ENCODE data around the gene ATG4B. TPM values are rescaled to one million over a fixed set of nuclear protein-coding genes. Genes with fewer than 3 reads are reported as not detected.

ATG4B gene
- total and polyA plus RNA-seq, 2 of the 4 experiments (the other 2 are of a cell fraction), result 113 to 146 TPM

- no peak overlapping the region for H2BK20ac ChIP-seq (ENCODE audit: low read depth, low read length)
- H3K4me1 ChIP-seq (ENCODE audit: control insufficient read depth, insufficient read depth, low read length), result peaks cover 13% of the 10 kb centered on the region
- H3K9ac ChIP-seq (ENCODE audit: low read depth, low read length), result no peak overlapping the region
- dilution Hi-C loops (cut with HindIII; ENCODE audit: low sequenced_read_pairs, unreplicated experiment), result no loop called here
- CTCF ChIA-PET, result interaction anchor here (0.7 kb wide), 1 partner anchor 106 kb away, joined by 3 read pairs; no protein-coding TSS in a partner anchor
- H2BK5ac ChIP-seq (ENCODE audit: low read depth, low read length, poor library complexity, severe bottlenecking), result no peak overlapping the region
- no peak overlapping the region for H2BK15ac ChIP-seq (ENCODE audit: low read depth, low read length)
- H2AK5ac ChIP-seq (ENCODE audit: low read depth, low read length), result no peak overlapping the region
- H4K5ac ChIP-seq (ENCODE audit: low read depth, low read length), result no peak overlapping the region
- H3K79me1 ChIP-seq (ENCODE audit: low read depth in 1 of 2, low read length in 2 of 2), result peaks cover 42 to 84% of the 10 kb centered on the region in 2 experiments
- no peak overlapping the region for H2BK120ac ChIP-seq (ENCODE audit: low read depth, low read length)
- peaks cover 35% of the 10 kb centered on the region for H4K20me1 ChIP-seq (ENCODE audit: insufficient read depth, low read length)
- peaks cover 17% of the 10 kb centered on the region for H3K9me1 ChIP-seq (ENCODE audit: insufficient read depth, low read length)
- H3K4me3 ChIP-seq (ENCODE audit: insufficient read depth, low read depth, low read length), result no peak overlapping the region
- in situ Hi-C loops (cut with MboI; ENCODE audit: low sequenced_read_pairs), result no loop called here
- H2AK9ac ChIP-seq (replicated peaks; ENCODE audit: low read depth, low read length, poor library complexity), result no peak overlapping the region
- H3K9me3 ChIP-seq (ENCODE audit: control insufficient read depth, insufficient read depth, low read length), result no peaks in the 10 kb centered on the region
- H3K27me3 ChIP-seq (ENCODE audit: control insufficient read depth, insufficient read depth, low read length), result no peaks in the 10 kb centered on the region
- H3K23ac ChIP-seq (ENCODE audit: low read depth, low read length), result no peak overlapping the region; the same call in 1 of the 2 replicates
- no peak overlapping the region for H3K14ac ChIP-seq (replicated peaks; ENCODE audit: low read depth, low read length)
- H3K4me2 ChIP-seq (ENCODE audit: low read depth, low read length), result no peak overlapping the region
- no peak overlapping the region for H3K18ac ChIP-seq (ENCODE audit: low read depth, low read length)
- H2AFZ ChIP-seq (replicated peaks; ENCODE audit: low read length, poor library complexity), result no peak overlapping the region
- H3K4ac ChIP-seq (ENCODE audit: low read depth, low read length), result 0 out of 2 replicates have a peak overlapping the region, but pooled peaks have one; percentile 7
- no peak overlapping the region for H4K8ac ChIP-seq (ENCODE audit: low read depth in 2 of 2, low read length in 2 of 2)
- peaks cover 5% of the 10 kb centered on the region for H3K36me3 ChIP-seq (ENCODE audit: control insufficient read depth, insufficient read depth, low read length)
- ATAC-seq (ENCODE audit: low read depth), result no peak
- intact Hi-C loops (cut with micrococcal nuclease), result no loop called here
- H3K56ac ChIP-seq (ENCODE audit: extremely low read depth, insufficient read depth, low read length), result no peak overlapping the region
- no TSS peak for BruUV-seq (replicated peaks)
- H4K91ac ChIP-seq (ENCODE audit: insufficient read depth, low read depth, low read length), result no peak overlapping the region
- POLR2A ChIA-PET (ENCODE audit: unreplicated experiment), result interaction anchor here (0.6 kb wide), 1 partner anchor 123 kb away, joined by 5 read pairs; no protein-coding TSS in a partner anchor
- WGBS, 2 experiments (ENCODE audit: extremely low coverage in 2 of 2, insufficient read length in 1 of 2), result no CpG with 5 or more reads among the region's 15 CpGs
- peak; percentile 26 for DNase-seq
- H3K27ac ChIP-seq (ENCODE audit: insufficient read depth, low read length), result no peak overlapping the region
- no peak for TF ChIP-seq CHD1 (IDR thresholded peaks at IDR 0.05; ENCODE audit: low read depth, low read length)
- TF ChIP-seq ELK1 (IDR thresholded peaks at IDR 0.05; ENCODE audit: borderline replicate concordance, low read depth, low read length), result no peak
- TF ChIP-seq USF2 (IDR thresholded peaks at IDR 0.05; ENCODE audit: low read depth, low read length), result no peak
- no peak for TF ChIP-seq MXI1 (IDR thresholded peaks at IDR 0.05; ENCODE audit: borderline replicate concordance, low read depth, low read length)
- no peak for TF ChIP-seq MAFK (IDR thresholded peaks at IDR 0.05; ENCODE audit: low read depth, low read length)
- TF ChIP-seq POLR2A (IDR thresholded peaks at IDR 0.05; ENCODE audit: low read depth, low read length), result no peak
- no peak for TF ChIP-seq RAD21 (IDR thresholded peaks at IDR 0.05; ENCODE audit: low read length)
- no peak for TF ChIP-seq FOS (IDR thresholded peaks at IDR 0.05; ENCODE audit: low read depth, low read length)
- no peak for TF ChIP-seq RCOR1 (IDR thresholded peaks at IDR 0.05; ENCODE audit: insufficient replicate concordance, low read length)
- no peak for TF ChIP-seq CEBPB (IDR thresholded peaks at IDR 0.05; ENCODE audit: low read depth, low read length)
- no peak for TF ChIP-seq RFX5 (IDR thresholded peaks at IDR 0.05; ENCODE audit: low read depth, low read length)
- no peak for TF ChIP-seq NFE2L2 (IDR thresholded peaks at IDR 0.05; ENCODE audit: low read depth, low read length)
- no peak for TF ChIP-seq CTCF (conservative IDR thresholded peaks at IDR 0.05; ENCODE audit: low read depth, low read length)
- no peak for TF ChIP-seq SMC3 (IDR thresholded peaks at IDR 0.05; ENCODE audit: low read depth, low read length)
- TF ChIP-seq MAZ (IDR thresholded peaks at IDR 0.05; ENCODE audit: borderline replicate concordance, low read depth, low read length), result no peak
Measured at GRCh38 chr2:241613017-241613780, 24.3 kb upstream of the ATG4B start.
